Caco-2 (cell line): ENCODE data around the gene RAB7B. TPM values are rescaled to one million over a fixed set of nuclear protein-coding genes. Genes with fewer than 3 reads are reported as not detected.
A peak's percentile ranks its signal among the peaks of the same experiment; 100 is the strongest.

Experiments used
- BruUV-seq: library from RNA; stranded (reverse); fragments of 400-500 nt; replicated peaks from 2 replicates; lab custom pipeline; 2021; lab: Mats Ljungman, UMichigan
- CTCF ChIA-PET: fragments of 300-600 bp; sonication (Branson Sonifier 250); formaldehyde crosslinking; loops from one replicate; lab custom pipeline; 2022; ENCODE audit warnings: antibody characterized with exemption; lab: Charles Lee
- POLR2A ChIA-PET: fragments of 300-600 bp; sonication (Branson Sonifier 250); formaldehyde crosslinking; loops from one replicate; lab custom pipeline; 2022; ENCODE audit warnings: antibody characterized with exemption; lab: Charles Lee
- DNase-seq, 2 experiments: peaks; one replicate each; pipeline versions ENCODE4 v3.0.0 to v3.0.0-alpha.2; 2020 to 2022
- H3K27me3 ChIP-seq: replicated peaks from 2 replicates; pipeline ENCODE4 v1.6.0; 2011; ENCODE audit warnings: low read length; ENCODE audit not compliant: control insufficient read depth, insufficient read depth
- H3K36me3 ChIP-seq: 2 replicates; pipeline ENCODE4 v1.5.1; 2011; ENCODE audit warnings: low read length; ENCODE audit not compliant: control insufficient read depth, insufficient read depth
- H3K4me1 ChIP-seq: fragments of 250-450 bp; sonication (Bioruptor Pico); 2 replicates; pipeline ENCODE4 v1.5.1; 2020; ENCODE audit warnings: mild to moderate bottlenecking
- H3K4me3 ChIP-seq: 2 replicates; pipeline ENCODE4 v1.5.1; 2011; ENCODE audit warnings: low read depth, mild to moderate bottlenecking, control low read depth, low read length
- H3K9me3 ChIP-seq: fragments of 250-450 bp; sonication (Bioruptor Pico); 2 replicates; pipeline ENCODE4 v1.5.1; 2020; ENCODE audit warnings: mild to moderate bottlenecking, moderate library complexity
- H3K27ac Mint-ChIP-seq: one replicate; pipeline ENCODE4 v1.8.0; 2022; ENCODE audit warnings: mixed read lengths; ENCODE audit not compliant: unreplicated experiment
- H3K27me3 Mint-ChIP-seq: one replicate; pipeline ENCODE4 v1.8.0; 2022; ENCODE audit warnings: mixed read lengths; ENCODE audit not compliant: insufficient read depth, unreplicated experiment
- H3K36me3 Mint-ChIP-seq: one replicate; pipeline ENCODE4 v1.8.0; 2022; ENCODE audit warnings: mild to moderate bottlenecking, mixed read lengths; ENCODE audit not compliant: insufficient read depth, unreplicated experiment
- H3K4me1 Mint-ChIP-seq: one replicate; pipeline ENCODE4 v1.8.0; 2022; ENCODE audit warnings: low read depth, mixed read lengths; ENCODE audit not compliant: unreplicated experiment
- H3K4me3 Mint-ChIP-seq: one replicate; pipeline ENCODE4 v1.8.0; 2022; ENCODE audit warnings: mild to moderate bottlenecking, moderate library complexity, mixed read lengths; ENCODE audit not compliant: unreplicated experiment
- H3K9me3 Mint-ChIP-seq: one replicate; pipeline ENCODE4 v1.8.0; 2022; ENCODE audit warnings: mixed read lengths; ENCODE audit not compliant: unreplicated experiment
- intact Hi-C: fragments of 100-400 bp; cut with micrococcal nuclease; formaldehyde crosslinking; loops from one replicate; pipeline ENCODE4 v1.10.0; 2022; ENCODE audit not compliant: unreplicated experiment
- total RNA-seq: library from RNA; stranded (reverse); gene quantifications from 2 replicates; pipeline ENCODE4 v1.2.3, GENCODE V29; 2022
- TF ChIP-seq, protein P1 (sequence below), 2 experiments: fragments of 200-600 bp in 1 of 2; IDR thresholded peaks; 1 replicate in 1 of 2; 2 replicates in 1 of 2; pipeline versions ENCODE4 v1.5.1 to v1.8.0; 2011 to 2022; ENCODE audit warnings: antibody characterized with exemption in 1 of 2, control low read depth in 1 of 2, inconsistent platforms in 1 of 2, low read depth in 1 of 2, low read length in 1 of 2, mild to moderate bottlenecking in 1 of 2, moderate library complexity in 1 of 2; ENCODE audit not compliant: insufficient read depth in 1 of 2, severe bottlenecking in 1 of 2, unreplicated experiment in 1 of 2

RAB7B gene
- total RNA-seq, 1 experiment from 2014 or later: not detected

DNA sequence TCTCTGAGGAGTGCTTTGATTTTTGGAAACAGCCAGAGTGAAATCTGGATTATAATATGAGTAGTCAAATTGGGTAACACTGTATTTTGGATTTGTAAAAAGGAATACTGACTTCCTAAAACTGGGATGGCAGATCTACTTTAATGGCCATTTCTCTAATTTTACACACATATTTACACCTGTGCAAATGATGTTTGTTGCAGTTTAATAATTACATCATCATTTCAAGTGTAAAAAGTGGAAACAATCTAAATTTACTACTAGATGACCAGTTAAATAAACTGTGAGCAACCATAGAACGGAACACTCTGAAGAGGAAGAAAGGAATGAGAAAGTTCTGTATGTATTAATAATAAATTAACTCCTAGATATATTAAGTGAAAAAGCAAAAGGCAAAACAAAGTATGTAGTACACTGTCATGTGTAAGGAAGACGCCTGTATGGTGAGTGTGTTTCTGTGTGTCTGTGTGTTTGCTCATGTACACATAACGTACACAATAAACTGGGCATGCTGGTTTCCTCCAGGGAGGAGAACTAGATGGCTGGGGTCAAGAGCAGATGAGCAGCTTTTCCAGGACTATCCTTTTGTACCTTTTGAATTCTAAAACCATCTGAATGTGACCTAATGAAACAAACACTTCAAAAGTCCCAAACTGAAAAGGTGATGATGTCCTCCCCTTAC, 46.9 kb upstream of the RAB7B start:
- H3K36me3 Mint-ChIP-seq: no peaks in the 10 kb centered on the region
- POLR2A ChIA-PET: no interaction called here
- H3K4me3 Mint-ChIP-seq: no peak overlapping the region
- no peaks in the 10 kb centered on the region for H3K27me3 Mint-ChIP-seq
- Histone ChIP-seq H3K27me3 (no peaks in the 10 kb centered on the region), H3K4me3 (no peak overlapping the region), H3K9me3 (no peaks in the 10 kb centered on the region), H3K36me3 (no peaks in the 10 kb centered on the region), H3K4me1 (peaks cover 14% of the 10 kb centered on the region)
- intact Hi-C loops: no loop called here
- peaks cover 17% of the 10 kb centered on the region for H3K4me1 Mint-ChIP-seq
- no peaks in the 10 kb centered on the region for H3K9me3 Mint-ChIP-seq
- TF ChIP-seq, protein P1, sequence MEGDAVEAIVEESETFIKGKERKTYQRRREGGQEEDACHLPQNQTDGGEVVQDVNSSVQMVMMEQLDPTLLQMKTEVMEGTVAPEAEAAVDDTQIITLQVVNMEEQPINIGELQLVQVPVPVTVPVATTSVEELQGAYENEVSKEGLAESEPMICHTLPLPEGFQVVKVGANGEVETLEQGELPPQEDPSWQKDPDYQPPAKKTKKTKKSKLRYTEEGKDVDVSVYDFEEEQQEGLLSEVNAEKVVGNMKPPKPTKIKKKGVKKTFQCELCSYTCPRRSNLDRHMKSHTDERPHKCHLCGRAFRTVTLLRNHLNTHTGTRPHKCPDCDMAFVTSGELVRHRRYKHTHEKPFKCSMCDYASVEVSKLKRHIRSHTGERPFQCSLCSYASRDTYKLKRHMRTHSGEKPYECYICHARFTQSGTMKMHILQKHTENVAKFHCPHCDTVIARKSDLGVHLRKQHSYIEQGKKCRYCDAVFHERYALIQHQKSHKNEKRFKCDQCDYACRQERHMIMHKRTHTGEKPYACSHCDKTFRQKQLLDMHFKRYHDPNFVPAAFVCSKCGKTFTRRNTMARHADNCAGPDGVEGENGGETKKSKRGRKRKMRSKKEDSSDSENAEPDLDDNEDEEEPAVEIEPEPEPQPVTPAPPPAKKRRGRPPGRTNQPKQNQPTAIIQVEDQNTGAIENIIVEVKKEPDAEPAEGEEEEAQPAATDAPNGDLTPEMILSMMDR (IDR thresholded peaks at IDR 0.05; ENCODE audit: insufficient read depth in 1 of 2, low read depth in 1 of 2, low read length in 1 of 2, severe bottlenecking in 1 of 2, unreplicated experiment in 1 of 2): no peak
- CTCF ChIA-PET: no interaction called here
- no TSS peak for BruUV-seq
- H3K27ac Mint-ChIP-seq: no peak overlapping the region
- DNase-seq: no peak

DNA sequence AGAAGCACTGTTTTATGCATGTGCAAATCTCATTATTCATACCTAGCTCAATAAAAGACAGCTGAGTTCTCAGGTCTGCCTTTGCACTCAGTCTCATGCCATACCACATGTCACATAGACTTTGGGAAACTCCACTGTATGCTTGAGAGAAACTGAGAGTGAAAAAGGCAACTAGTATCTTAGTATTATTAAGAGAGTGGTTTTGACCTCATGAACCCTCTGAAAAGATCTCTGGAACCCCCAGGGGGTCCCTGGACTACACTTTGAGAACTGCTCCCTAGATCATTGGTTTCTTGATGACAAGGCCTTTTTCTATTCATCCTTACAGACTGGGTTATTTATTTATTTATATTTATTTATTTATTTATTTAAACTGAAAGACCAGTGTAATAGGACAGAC, 46.1 kb upstream of the RAB7B start:
- Histone ChIP-seq H3K9me3 (no peaks in the 10 kb centered on the region), H3K27me3 (no peaks in the 10 kb centered on the region), H3K4me3 (no peak overlapping the region), H3K36me3 (no peaks in the 10 kb centered on the region), H3K4me1 (peaks cover 14% of the 10 kb centered on the region)
- POLR2A ChIA-PET: no interaction called here
- CTCF ChIA-PET: no interaction called here
- Mint-ChIP-seq H3K4me3 (no peak overlapping the region), H3K9me3 (no peaks in the 10 kb centered on the region), H3K27me3 (no peaks in the 10 kb centered on the region), H3K4me1 (peaks cover 16% of the 10 kb centered on the region), H3K27ac (no peak overlapping the region), H3K36me3 (no peaks in the 10 kb centered on the region)
- DNase-seq: no peak
- intact Hi-C loops: no loop called here
- BruUV-seq: no TSS peak
- TF ChIP-seq, protein P1 (IDR thresholded peaks at IDR 0.05; ENCODE audit: insufficient read depth in 1 of 2, low read depth in 1 of 2, low read length in 1 of 2, severe bottlenecking in 1 of 2, unreplicated experiment in 1 of 2): no peak

DNA sequence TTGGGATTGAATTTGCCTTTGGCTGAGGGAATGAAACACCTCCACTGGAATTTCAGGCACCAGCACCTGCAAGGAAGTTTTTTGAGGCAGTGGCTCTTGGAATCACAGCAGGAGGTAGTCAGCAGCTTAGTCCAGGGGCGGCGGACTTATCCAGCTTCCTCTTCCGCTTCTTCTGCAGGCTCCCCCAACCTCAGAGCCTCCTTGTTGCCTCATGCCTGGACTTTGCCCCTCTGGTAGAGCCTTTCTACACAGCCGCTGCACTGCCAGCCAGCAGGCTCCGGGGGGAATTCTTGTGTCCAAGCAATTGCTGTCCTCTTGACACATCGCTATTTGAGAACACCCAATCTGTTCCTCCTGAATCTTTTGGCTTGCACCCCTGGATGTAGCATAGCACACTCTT, 45.4 kb upstream of the RAB7B start:
- CTCF ChIA-PET: interaction anchor here (0.6 kb wide), 1 partner anchor 18 kb away, joined by 4 read pairs; no protein-coding TSS in a partner anchor
- no peaks in the 10 kb centered on the region for H3K9me3 Mint-ChIP-seq
- peaks cover 16% of the 10 kb centered on the region for H3K4me1 Mint-ChIP-seq
- no peaks in the 10 kb centered on the region for H3K27me3 Mint-ChIP-seq
- H3K36me3 Mint-ChIP-seq: no peaks in the 10 kb centered on the region
- H3K27ac Mint-ChIP-seq: peak overlapping the region; percentile 55
- Histone ChIP-seq H3K4me3 (no peak overlapping the region), H3K4me1 (peaks cover 14% of the 10 kb centered on the region), H3K36me3 (no peaks in the 10 kb centered on the region), H3K9me3 (no peaks in the 10 kb centered on the region), H3K27me3 (no peaks in the 10 kb centered on the region)
- peak; percentile 60 to 78 for DNase-seq
- POLR2A ChIA-PET: no interaction called here
- intact Hi-C loops: no loop called here
- BruUV-seq: no TSS peak
- TF ChIP-seq, protein P1 (IDR thresholded peaks at IDR 0.05; ENCODE audit: insufficient read depth in 1 of 2, low read depth in 1 of 2, low read length in 1 of 2, severe bottlenecking in 1 of 2, unreplicated experiment in 1 of 2): no peak
- H3K4me3 Mint-ChIP-seq: no peak overlapping the region
